K562 (cell line): ENCODE results near the gene JPH4. TPM values are rescaled to one million over a fixed set of nuclear protein-coding genes. Genes with fewer than 3 reads are reported as not detected.

Experiments
- ATAC-seq: fragments of 200-7000 bp; cut with Tn5 transposase; 3 replicates; pipeline ENCODE4 v1.9.1; 2020; ENCODE audit warnings: moderate library complexity
- BruUV-seq: library from RNA; stranded (reverse); fragments of 400-500 nt; replicated peaks from 2 replicates; lab custom pipeline; 2021; lab: Mats Ljungman, UMichigan
- CTCF ChIA-PET: fragments of 300-600 bp; formaldehyde crosslinking; extraction: SDS; loops from one replicate; lab custom pipeline; 2021; ENCODE audit warnings: low intra/inter-chr PET ratio; lab: Yijun Ruan, JAX
- POLR2A ChIA-PET: fragments of 300-600, 350-650 bp; sonication (Branson Sonifier 250); formaldehyde crosslinking; extraction: SDS; loops from one replicate; lab custom pipeline; 2021; ENCODE audit warnings: antibody characterized with exemption, inconsistent platforms; lab: Yijun Ruan, JAX
- DNase-seq, 4 experiments: peaks; one replicate each; pipeline versions ENCODE4 v3.0.0 to v3.0.0-alpha.2; 2011 to 2018; ENCODE audit warnings: low spot score in 3 of 4, mixed read lengths in 3 of 4; ENCODE audit errors: extremely low read depth in 1 of 4
- FAIRE-seq: peaks from 2 replicates; lab custom pipeline; 2011; peaks lifted over from hg19 to GRCh38; lab: Jason Lieb, UNC
- H2AFZ ChIP-seq: 2 replicates; pipeline ENCODE4 v1.6.0; 2011; ENCODE audit warnings: low read depth, low read length, control low read depth, inconsistent platforms
- H3K27ac ChIP-seq: fragments of 200-600 bp; 3 replicates; pipeline ENCODE4 v1.8.0; 2011; ENCODE audit warnings: low read depth, mild to moderate bottlenecking, control low read depth, inconsistent platforms, low read length, moderate library complexity, mixed read lengths; ENCODE audit errors: extremely low read depth
- H3K27me3 ChIP-seq, 2 experiments: fragments of 300-600 bp in 1 of 2; 2 replicates in 1 of 2; 3 replicates in 1 of 2; pipeline versions ENCODE4 v1.6.0 to v1.8.0; 2011; ENCODE audit warnings: inconsistent platforms in 2 of 2, low read length in 2 of 2, mild to moderate bottlenecking in 1 of 2, mixed read lengths in 1 of 2, moderate library complexity in 1 of 2; ENCODE audit not compliant: control insufficient read depth in 2 of 2, insufficient read depth in 2 of 2
- H3K36me3 ChIP-seq: fragments of 300-600 bp; 3 replicates; pipeline ENCODE4 v1.8.0; 2011; ENCODE audit warnings: mild to moderate bottlenecking, low read length, inconsistent platforms; ENCODE audit not compliant: control insufficient read depth, insufficient read depth
- H3K4me1 ChIP-seq, 2 experiments: fragments of 200-600 bp in 1 of 2; replicated peaks in 1 of 2; 2 replicates in 1 of 2; 3 replicates in 1 of 2; pipeline versions ENCODE4 v1.5.1 to v1.8.0; 2011; ENCODE audit warnings: inconsistent platforms in 2 of 2, low read length in 2 of 2, mild to moderate bottlenecking in 1 of 2, mixed read lengths in 1 of 2, moderate library complexity in 1 of 2; ENCODE audit not compliant: control insufficient read depth in 2 of 2, insufficient read depth in 2 of 2
- H3K4me2 ChIP-seq: 2 replicates; pipeline ENCODE4 v1.6.1; 2011; ENCODE audit warnings: low read length, control low read depth, inconsistent platforms, mixed read lengths; ENCODE audit not compliant: insufficient read depth
- H3K4me3 ChIP-seq: fragments of 200-600 bp; sonication (generic), shearing (Covaris generic); 2 replicates; pipeline ENCODE4 v1.5.1; 2016; ENCODE audit warnings: control low read depth, inconsistent platforms
- H3K79me2 ChIP-seq: fragments of 200-600 bp; 3 replicates; pipeline ENCODE4 v1.8.0; 2011; ENCODE audit warnings: low read length, inconsistent platforms; ENCODE audit not compliant: control insufficient read depth, insufficient read depth
- H3K9ac ChIP-seq, 2 experiments: 2 replicates each; pipeline versions ENCODE4 v1.6.0 to v1.6.1; 2011; ENCODE audit warnings: low read depth in 2 of 2, low read length in 2 of 2, control low read depth in 1 of 2, inconsistent platforms in 1 of 2, mild to moderate bottlenecking in 1 of 2, mixed read lengths in 1 of 2; ENCODE audit not compliant: insufficient read depth in 1 of 2
- H3K9me1 ChIP-seq: one replicate; pipeline ENCODE4 v1.6.0; 2011; ENCODE audit warnings: inconsistent platforms, mild to moderate bottlenecking, low read length, moderate library complexity; ENCODE audit not compliant: control insufficient read depth, insufficient read depth
- H3K9me3 ChIP-seq: replicated peaks from 2 replicates; pipeline ENCODE4 v1.5.1; 2011; ENCODE audit warnings: low read depth, low read length, inconsistent platforms; ENCODE audit not compliant: control insufficient read depth, insufficient read depth
- H4K20me1 ChIP-seq: replicated peaks from 2 replicates; pipeline ENCODE4 v1.6.1; 2011; ENCODE audit warnings: low read length, inconsistent platforms, mixed read lengths; ENCODE audit not compliant: control insufficient read depth, insufficient read depth
- FIP1L1 ChIP-seq: fragments of 200-400 bp; formaldehyde crosslinking; IDR thresholded peaks from 2 replicates; pipeline ENCODE4 v1.6.1; 2018; ENCODE audit warnings: mild to moderate bottlenecking, low read depth, low read length; ENCODE audit not compliant: poor library complexity, severe bottlenecking
- MXI1 ChIP-seq: IDR thresholded peaks from 2 replicates; pipeline ENCODE4 v1.6.1; 2011; ENCODE audit warnings: low read depth, mild to moderate bottlenecking, improper control_type of control experiment, low read length
- PHB2 ChIP-seq: fragments of 450-650 bp; IDR thresholded peaks from 2 replicates; pipeline ENCODE4 v1.6.1; 2017; ENCODE audit warnings: low read depth
- PKNOX1 ChIP-seq: fragments of 450-650 bp; IDR thresholded peaks from 2 replicates; pipeline ENCODE4 v1.6.1; 2016
- POLR2G ChIP-seq: fragments of 200-400 bp; formaldehyde crosslinking; IDR thresholded peaks from 2 replicates; pipeline ENCODE4 v1.6.1; 2017; ENCODE audit warnings: low read depth, mild to moderate bottlenecking, antibody characterized with exemption, low read length, moderate library complexity
- RBM15 ChIP-seq: fragments of 200-400 bp; formaldehyde crosslinking; IDR thresholded peaks from 2 replicates; pipeline ENCODE4 v1.6.1; 2018; ENCODE audit warnings: mild to moderate bottlenecking, low read length, moderate library complexity; ENCODE audit not compliant: insufficient read depth
- ZFP91 ChIP-seq: sonication (generic); formaldehyde crosslinking; IDR thresholded peaks from 2 replicates; pipeline ENCODE4 v1.8.0; 2022; ENCODE audit warnings: mild to moderate bottlenecking, missing genetic modification reagents
- WGBS: fragments of 100-300 bp; shearing (Covaris generic); methylation state at CpG from one replicate; pipeline ENCODE4 v1.1.6; 2016; ENCODE audit warnings: low coverage, mixed read lengths; ENCODE audit not compliant: insufficient coverage; ENCODE audit errors: missing lambda C conversion rate; 5-methylcytosine and 5-hydroxymethylcytosine counted together
- in situ Hi-C: fragments of 300-500 bp; cut with MboI; formaldehyde crosslinking; loops from 4 replicates; pipeline ENCODE4 v1.15.0; 2018; ENCODE audit warnings: inconsistent platforms, mixed read lengths
- intact Hi-C: fragments of 100-400 bp; cut with micrococcal nuclease; formaldehyde crosslinking; loops from 2 replicates; pipeline ENCODE4 v1.14.2; 2022
- polyA plus RNA-seq, 8 experiments: library from polyadenylated mRNA; depleted of rRNA in 4 of 8; stranded (reverse) in 5 of 8; unstranded in 3 of 8; fragments of >200 nt; fragmentation: Nextera tagmentation in 2 of 8; fragmentation: Illumina TruSeq in 1 of 8; extraction: Ambion mirVana in 2 of 8; extraction: Trizol in 1 of 8; gene quantifications; 2 replicates each; pipeline versions ENCODE4 v1.2.1 to v1.2.3, GENCODE V29; 2011 to 2014; ENCODE audit warnings: inconsistent platforms in 1 of 8, missing spikeins in 1 of 8
- total RNA-seq, 7 experiments: library from RNA; depleted of rRNA in 6 of 7; stranded (reverse); fragments of >200 nt in 6 of 7; fragmentation: Illumina TruSeq in 2 of 7; extraction: Trizol in 2 of 7; gene quantifications; 2 replicates each; pipeline versions ENCODE4 v1.2.1 to v1.2.3, GENCODE V29; 2011 to 2021; ENCODE audit warnings: low replicate concordance in 1 of 7
- TF ChIP-seq, protein P1 (sequence below): fragments of 450-650 bp; IDR thresholded peaks from 2 replicates; pipeline ENCODE4 v1.6.1; 2017; ENCODE audit warnings: antibody characterized with exemption

Gene JPH4
- total and polyA plus RNA-seq, 9 of the 15 experiments (the other 6 are each of a cell fraction or from before 2014, with no cell fraction given): 0.04 to 0.13 (median 0.06) TPM; not detected in 5

GRCh38 chr14:23565626-23566025, 13.0 kb downstream of the JPH4 start:
- ATAC-seq (no peak), DNase-seq (no peak)
- Histone ChIP-seq H3K9ac (no peak overlapping the region), H3K4me2 (no peak overlapping the region), H2AFZ (no peak overlapping the region), H3K9me1 (no peaks in the 10 kb centered on the region), H3K9me3 (no peaks in the 10 kb centered on the region), H3K27ac (no peak overlapping the region), H4K20me1 (no peaks in the 10 kb centered on the region), H3K4me3 (no peak overlapping the region), H3K79me2 (peaks cover 10% of the 10 kb centered on the region; the same call in 2 of the 3 replicates)
- ChIA-PET POLR2A (no interaction called here), CTCF (no interaction called here)
- no TSS peak for BruUV-seq
- intact Hi-C loops: no loop called here
- TF ChIP-seq ZFP91 (CRISPR knock-in tag): no peak
- peak; percentile 30; the same call in 1 of the 2 replicates for TF ChIP-seq POLR2G
- TF ChIP-seq, all 486 proteins: peak for 1
- FAIRE-seq: no peak
- no peaks in the 10 kb centered on the region for H3K27me3 ChIP-seq
- peaks cover 12 to 31% of the 10 kb centered on the region in 2 experiments; a peak in 4 of 5 replicates for H3K4me1 ChIP-seq
- in situ Hi-C loops: loop anchor here (10.0 kb wide), 1 partner anchor 301 kb away; no protein-coding TSS in a partner anchor
- 84% methylated on average over 7 of the region's 11 CpGs for WGBS
- H3K36me3 ChIP-seq: peaks cover 45% of the 10 kb centered on the region; the same call in 2 of the 3 replicates

DNA sequence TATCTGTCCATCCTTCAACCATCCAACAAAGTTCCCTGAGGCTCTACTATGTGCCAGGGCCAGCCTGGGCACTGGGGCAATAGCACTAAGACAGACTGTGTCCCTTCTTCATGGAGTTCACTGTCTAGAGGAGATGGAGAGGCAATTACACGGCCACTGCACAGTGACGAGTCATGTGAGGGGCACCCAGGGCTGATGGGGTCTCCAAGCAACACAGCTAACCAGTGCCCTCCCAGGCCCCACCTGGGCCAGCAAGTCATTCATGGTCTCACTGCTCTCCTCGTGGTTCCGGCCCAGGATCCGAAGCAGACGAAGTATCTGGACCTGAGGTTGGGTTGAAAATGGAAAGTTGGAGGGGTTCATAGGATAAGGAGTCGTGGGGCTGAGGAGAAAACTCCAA, 13.7 kb downstream of the JPH4 start:
- no peak overlapping the region for H3K9ac ChIP-seq
- no peak overlapping the region for H2AFZ ChIP-seq
- DNase-seq (no peak), ATAC-seq (no peak), FAIRE-seq (no peak)
- BruUV-seq: no TSS peak
- peaks cover 12 to 31% of the 10 kb centered on the region in 2 experiments; a peak in 4 of 5 replicates for H3K4me1 ChIP-seq
- 75% methylated on average over 7 of the region's 7 CpGs for WGBS
- peaks cover 10% of the 10 kb centered on the region; the same call in 2 of the 3 replicates for H3K79me2 ChIP-seq
- no peaks in the 10 kb centered on the region for H3K27me3 ChIP-seq
- no peak overlapping the region for H3K27ac ChIP-seq
- H3K9me3 ChIP-seq: no peaks in the 10 kb centered on the region
- H3K9me1 ChIP-seq: no peaks in the 10 kb centered on the region
- POLR2A ChIA-PET: no interaction called here
- H4K20me1 ChIP-seq: 0 out of 2 replicates have a peak, but pooled peaks cover under 1% of the 10 kb centered on the region
- no peak overlapping the region for H3K4me2 ChIP-seq
- in situ Hi-C loops: loop anchor here (10.0 kb wide), 1 partner anchor 300 kb away; no protein-coding TSS in a partner anchor
- H3K36me3 ChIP-seq: peaks cover 50% of the 10 kb centered on the region; the same call in 2 of the 3 replicates
- CTCF ChIA-PET: no interaction called here
- intact Hi-C loops: loop anchor here (5.0 kb wide), 1 partner anchor 443 kb away; no protein-coding TSS in a partner anchor
- H3K4me3 ChIP-seq: no peak overlapping the region
- TF ChIP-seq FIP1L1: no peak
- TF ChIP-seq, protein P1, sequence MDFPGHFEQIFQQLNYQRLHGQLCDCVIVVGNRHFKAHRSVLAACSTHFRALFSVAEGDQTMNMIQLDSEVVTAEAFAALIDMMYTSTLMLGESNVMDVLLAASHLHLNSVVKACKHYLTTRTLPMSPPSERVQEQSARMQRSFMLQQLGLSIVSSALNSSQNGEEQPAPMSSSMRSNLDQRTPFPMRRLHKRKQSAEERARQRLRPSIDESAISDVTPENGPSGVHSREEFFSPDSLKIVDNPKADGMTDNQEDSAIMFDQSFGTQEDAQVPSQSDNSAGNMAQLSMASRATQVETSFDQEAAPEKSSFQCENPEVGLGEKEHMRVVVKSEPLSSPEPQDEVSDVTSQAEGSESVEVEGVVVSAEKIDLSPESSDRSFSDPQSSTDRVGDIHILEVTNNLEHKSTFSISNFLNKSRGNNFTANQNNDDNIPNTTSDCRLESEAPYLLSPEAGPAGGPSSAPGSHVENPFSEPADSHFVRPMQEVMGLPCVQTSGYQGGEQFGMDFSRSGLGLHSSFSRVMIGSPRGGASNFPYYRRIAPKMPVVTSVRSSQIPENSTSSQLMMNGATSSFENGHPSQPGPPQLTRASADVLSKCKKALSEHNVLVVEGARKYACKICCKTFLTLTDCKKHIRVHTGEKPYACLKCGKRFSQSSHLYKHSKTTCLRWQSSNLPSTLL: no peak
- TF ChIP-seq PHB2: no peak
- no peak for TF ChIP-seq PKNOX1
- TF ChIP-seq MXI1: no peak
- TF ChIP-seq RBM15: no peak
